ENCODE measurements around the gene SORL1.

The SORL1 gene

DNA sequence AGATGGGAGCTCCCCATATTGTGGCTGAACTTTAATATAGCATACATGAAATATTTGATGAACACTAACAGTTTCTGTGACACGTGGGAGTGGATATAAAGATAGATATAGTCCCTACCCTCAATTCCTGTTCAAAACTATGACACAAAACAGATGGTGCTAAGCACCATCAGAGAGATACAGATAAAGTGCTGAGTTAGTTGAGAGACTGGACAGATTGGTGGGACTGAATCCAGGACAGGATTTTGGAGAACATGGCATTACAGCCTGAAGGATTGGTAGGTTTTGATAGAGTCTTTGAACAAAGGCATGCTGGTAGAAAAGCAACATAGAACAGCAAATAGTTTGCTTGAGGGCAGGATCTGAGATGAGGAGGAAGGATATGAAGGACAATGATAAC, 215.7 kb downstream of the SORL1 start:
- TF ChIP-seq, protein P1, sequence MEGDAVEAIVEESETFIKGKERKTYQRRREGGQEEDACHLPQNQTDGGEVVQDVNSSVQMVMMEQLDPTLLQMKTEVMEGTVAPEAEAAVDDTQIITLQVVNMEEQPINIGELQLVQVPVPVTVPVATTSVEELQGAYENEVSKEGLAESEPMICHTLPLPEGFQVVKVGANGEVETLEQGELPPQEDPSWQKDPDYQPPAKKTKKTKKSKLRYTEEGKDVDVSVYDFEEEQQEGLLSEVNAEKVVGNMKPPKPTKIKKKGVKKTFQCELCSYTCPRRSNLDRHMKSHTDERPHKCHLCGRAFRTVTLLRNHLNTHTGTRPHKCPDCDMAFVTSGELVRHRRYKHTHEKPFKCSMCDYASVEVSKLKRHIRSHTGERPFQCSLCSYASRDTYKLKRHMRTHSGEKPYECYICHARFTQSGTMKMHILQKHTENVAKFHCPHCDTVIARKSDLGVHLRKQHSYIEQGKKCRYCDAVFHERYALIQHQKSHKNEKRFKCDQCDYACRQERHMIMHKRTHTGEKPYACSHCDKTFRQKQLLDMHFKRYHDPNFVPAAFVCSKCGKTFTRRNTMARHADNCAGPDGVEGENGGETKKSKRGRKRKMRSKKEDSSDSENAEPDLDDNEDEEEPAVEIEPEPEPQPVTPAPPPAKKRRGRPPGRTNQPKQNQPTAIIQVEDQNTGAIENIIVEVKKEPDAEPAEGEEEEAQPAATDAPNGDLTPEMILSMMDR (IDR thresholded peaks at IDR 0.05; ENCODE audit: control insufficient read depth, insufficient read depth, low read depth, low read length, missing control alignments), result no peak
- no peak overlapping the region for H3K4me3 ChIP-seq (ENCODE audit: control insufficient read depth, low read depth, low read length)
- DNase-seq (ENCODE audit: low read depth), result no peak

DNA sequence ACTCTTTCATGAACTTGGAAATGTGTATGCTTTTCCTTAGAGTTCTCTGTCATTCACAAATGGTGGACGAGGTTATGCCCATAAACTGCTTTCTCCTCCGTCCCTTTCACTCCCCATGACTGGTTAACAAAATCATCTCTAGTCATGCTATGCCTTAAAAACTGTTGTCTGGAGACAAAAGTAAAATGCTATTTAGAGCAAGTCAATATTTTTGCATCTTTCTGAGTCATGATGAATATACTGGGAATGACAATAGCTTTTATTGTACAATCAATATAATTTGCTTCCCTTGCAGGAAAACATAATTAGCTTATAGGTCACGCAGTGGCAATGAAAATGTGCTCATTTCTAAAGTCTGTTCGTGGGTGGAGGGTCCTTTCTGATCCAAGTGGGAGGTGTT, 217.3 kb downstream of the SORL1 start:
- DNase-seq (ENCODE audit: low read depth), result no peak
- TF ChIP-seq, protein P1 (IDR thresholded peaks at IDR 0.05; ENCODE audit: control insufficient read depth, insufficient read depth, low read depth, low read length, missing control alignments), result no peak
- H3K4me3 ChIP-seq (ENCODE audit: control insufficient read depth, low read depth, low read length), result no peak overlapping the region

DNA sequence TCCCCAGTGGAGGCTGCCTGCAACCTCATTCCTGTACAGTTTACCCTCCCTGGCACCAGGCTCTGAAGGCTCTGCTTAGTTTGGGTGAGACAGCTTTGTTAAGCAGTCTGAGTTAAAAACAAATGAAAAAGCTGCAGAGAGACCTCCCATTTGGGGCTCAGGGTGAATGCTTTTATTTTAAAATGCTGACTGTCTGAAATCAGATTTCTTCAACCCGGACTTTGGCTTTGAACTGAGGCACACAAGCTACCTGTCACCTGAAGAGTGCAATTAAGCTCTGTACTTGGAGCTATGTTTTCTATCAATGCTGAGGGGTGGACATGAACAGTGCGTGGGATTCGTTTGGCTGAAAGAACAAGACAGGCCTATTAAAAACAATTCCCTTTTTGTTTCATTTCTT, 218.2 kb downstream of the SORL1 start:
- H3K4me3 ChIP-seq (ENCODE audit: control insufficient read depth, low read depth, low read length), result no peak overlapping the region
- TF ChIP-seq, protein P1 (IDR thresholded peaks at IDR 0.05; ENCODE audit: control insufficient read depth, insufficient read depth, low read depth, low read length, missing control alignments), result no peak
- DNase-seq (ENCODE audit: low read depth), result no peak

DNA sequence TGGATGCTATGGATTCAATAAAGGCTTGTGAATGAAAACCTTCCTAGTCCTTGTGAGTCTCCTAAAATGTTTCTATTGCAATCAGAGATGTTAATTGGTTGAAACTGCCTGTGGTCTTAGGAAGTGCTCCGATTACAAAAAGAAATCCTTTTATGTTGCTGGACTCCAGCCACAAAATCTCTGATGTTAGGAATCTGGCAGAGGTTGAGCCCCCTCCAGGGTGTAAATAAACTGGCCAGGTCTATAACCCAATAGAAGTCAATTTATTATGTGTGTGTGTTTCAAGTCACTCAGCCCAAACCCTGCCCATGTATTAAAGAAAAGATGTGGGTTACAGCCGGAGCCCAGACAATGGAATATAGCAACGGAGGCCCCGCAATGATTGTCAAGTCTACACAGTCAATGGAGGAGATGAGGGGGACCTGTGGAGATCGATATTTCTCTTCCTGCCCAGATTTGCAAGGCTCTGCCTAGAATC, 218.7 kb downstream of the SORL1 start:
- no peak overlapping the region for H3K4me3 ChIP-seq (ENCODE audit: control insufficient read depth, low read depth, low read length)
- TF ChIP-seq, protein P1 (IDR thresholded peaks at IDR 0.05; ENCODE audit: control insufficient read depth, insufficient read depth, low read depth, low read length, missing control alignments), result no peak
- no peak for DNase-seq (ENCODE audit: low read depth)

DNA sequence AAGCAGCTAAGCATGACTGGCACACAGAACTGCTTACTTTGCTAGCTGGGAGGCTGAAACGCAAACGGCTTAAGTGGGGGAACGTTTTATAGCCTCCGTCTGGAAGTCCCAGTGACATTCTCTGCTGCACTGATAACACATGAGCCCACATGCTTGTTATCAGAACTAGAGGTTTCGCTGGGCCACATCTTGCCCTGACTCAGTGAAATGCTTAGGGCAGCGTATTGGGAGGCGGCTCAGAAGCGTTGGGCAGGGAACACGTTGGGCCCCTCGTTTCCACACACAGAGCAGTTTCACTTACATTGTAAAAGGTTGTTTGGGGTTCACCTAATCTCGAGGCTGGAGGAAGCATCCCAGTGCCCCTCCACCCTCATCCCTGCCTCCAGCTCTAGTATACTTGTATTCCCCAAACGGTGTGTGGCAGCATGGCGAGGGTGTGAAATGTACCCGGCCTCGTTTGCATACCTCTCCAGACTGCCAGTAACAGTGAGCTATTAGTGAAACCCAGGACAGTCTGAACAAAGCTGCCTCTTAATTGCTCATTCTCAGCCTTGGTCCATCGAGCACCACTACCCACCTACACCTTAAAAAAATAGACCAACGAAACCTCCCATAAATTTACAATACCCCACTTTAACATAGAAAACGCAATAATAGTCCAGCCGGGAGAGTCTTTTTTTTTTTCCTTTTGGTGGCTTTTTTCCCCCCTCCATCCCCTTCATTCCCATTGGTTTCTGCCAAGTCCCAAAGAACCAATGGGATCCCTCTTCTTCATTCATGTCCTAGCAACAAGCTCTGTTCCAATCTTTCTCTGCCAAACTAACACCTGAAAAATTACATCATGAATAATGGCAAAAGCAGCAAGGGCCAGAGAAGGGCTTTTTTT, 219.4 kb downstream of the SORL1 start:
- no peak overlapping the region for H3K4me3 ChIP-seq (ENCODE audit: control insufficient read depth, low read depth, low read length)
- no peak for DNase-seq (ENCODE audit: low read depth)
- TF ChIP-seq, protein P1 (IDR thresholded peaks at IDR 0.05; ENCODE audit: control insufficient read depth, insufficient read depth, low read depth, low read length, missing control alignments), result no peak

DNA sequence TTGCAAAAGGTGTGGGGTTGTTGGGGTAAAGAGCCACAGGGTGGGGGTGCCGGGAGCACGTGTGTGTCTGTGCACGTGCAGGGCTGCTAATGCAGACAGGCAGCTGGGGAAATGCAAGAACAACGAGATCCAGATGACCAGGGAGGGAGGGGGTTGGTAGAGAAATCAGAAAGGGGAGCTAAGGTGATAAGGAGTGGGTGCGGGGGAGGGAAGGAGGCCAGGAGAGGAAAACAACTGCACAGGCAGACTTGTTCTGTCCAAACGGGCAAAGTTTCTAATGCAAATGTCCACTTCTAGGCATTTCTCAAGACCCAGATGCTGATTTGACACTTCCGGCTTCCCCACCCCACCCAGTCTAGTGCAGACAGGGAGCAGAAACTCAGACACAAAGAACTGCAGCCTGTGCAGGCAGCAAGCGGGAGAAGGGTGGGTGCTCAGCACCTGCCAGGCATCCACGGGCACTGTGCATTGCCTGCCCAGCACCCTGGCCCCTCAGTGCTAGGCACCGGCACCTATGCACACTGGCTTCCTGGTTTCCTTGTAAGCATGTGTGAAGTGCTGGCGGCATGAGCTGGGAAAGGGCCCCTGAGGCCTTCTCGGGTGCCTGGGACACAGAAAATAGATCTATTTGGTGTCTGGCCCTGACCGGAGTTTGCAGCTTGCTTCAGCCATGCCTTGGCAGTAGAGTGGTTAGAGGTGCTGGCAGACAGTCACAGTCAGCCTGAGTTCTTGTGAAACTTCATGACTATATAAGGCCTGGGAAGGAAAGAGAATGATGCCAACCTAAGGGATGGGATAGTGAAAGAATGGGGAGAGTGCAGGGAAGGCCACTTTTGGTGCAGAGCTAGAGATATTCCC, 220.7 kb downstream of the SORL1 start:
- no peak for DNase-seq (ENCODE audit: low read depth)
- H3K4me3 ChIP-seq (ENCODE audit: control insufficient read depth, low read depth, low read length), result no peak overlapping the region
- TF ChIP-seq, protein P1 (IDR thresholded peaks at IDR 0.05; ENCODE audit: control insufficient read depth, insufficient read depth, low read depth, low read length, missing control alignments), result no peak
